Measurements from ENCODE around the gene AKAP6. TPM values are rescaled to one million over a fixed set of nuclear protein-coding genes. Genes with fewer than 3 reads are reported as not detected.

Gene AKAP6
- total RNA-seq, 4 donors from 2014 or later = 2.0 to 11.0 (median 4.2) TPM

DNA sequence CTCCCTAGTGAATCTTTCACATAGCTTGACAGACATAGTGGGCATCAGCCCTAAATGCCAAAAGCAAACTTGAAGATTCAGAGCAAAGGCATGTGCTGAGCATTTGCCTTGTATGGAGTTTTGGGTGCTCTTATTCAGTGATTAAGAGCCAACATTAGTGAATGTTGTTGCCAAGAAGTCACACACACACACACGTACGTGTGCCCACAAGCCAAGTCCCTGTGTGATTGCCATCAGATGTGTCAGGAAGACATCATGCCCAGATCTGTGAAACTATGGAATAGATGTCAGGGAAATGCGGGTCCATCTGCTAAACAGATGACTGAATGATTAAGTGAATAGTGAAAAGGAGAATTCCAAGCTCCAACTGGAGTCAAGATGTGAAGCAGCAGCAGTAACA, 149.0 kb downstream of the AKAP6 start:
- Histone ChIP-seq H3K27me3 (no peaks in the 10 kb centered on the region), H3K36me3 (no peaks in the 10 kb centered on the region), H3K4me1 (peaks cover 40% of the 10 kb centered on the region), H3K9me3 (no peaks in the 10 kb centered on the region), H3K4me3 (no peak overlapping the region), H3K27ac (no peak overlapping the region)
- TF ChIP-seq POLR2A (IDR thresholded peaks at IDR 0.05) (no peak), POLR2AphosphoS5 (IDR thresholded peaks at IDR 0.05) (no peak)
- TF ChIP-seq, protein P1, sequence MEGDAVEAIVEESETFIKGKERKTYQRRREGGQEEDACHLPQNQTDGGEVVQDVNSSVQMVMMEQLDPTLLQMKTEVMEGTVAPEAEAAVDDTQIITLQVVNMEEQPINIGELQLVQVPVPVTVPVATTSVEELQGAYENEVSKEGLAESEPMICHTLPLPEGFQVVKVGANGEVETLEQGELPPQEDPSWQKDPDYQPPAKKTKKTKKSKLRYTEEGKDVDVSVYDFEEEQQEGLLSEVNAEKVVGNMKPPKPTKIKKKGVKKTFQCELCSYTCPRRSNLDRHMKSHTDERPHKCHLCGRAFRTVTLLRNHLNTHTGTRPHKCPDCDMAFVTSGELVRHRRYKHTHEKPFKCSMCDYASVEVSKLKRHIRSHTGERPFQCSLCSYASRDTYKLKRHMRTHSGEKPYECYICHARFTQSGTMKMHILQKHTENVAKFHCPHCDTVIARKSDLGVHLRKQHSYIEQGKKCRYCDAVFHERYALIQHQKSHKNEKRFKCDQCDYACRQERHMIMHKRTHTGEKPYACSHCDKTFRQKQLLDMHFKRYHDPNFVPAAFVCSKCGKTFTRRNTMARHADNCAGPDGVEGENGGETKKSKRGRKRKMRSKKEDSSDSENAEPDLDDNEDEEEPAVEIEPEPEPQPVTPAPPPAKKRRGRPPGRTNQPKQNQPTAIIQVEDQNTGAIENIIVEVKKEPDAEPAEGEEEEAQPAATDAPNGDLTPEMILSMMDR (IDR thresholded peaks at IDR 0.05) = no peak
- DNase-seq (ENCODE audit: low spot score in 2 of 2) = no peak
- WGBS = 32% methylated on average over 3 of the region's 3 CpGs

DNA sequence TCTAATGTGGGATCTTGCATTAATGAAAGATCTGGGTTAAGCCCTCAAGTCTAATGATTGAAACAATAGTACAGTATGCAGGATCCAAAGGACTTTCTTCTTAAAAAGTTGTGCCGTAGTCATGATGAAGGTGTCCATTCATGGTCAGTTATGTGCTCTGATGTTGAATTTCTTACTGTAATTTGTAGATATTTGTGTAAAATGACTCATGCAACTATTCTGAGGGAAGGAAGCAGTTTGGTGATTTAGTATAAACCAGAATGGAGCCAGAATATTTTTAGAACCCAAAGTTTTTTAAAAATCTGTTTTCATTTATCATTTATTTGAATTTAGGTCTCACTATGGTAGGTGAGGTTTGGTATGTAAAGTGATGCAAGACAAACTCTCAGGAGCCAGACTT, 151.2 kb downstream of the AKAP6 start:
- no peak for DNase-seq (ENCODE audit: low spot score in 2 of 2)
- no peaks in the 10 kb centered on the region for H3K27me3 ChIP-seq
- H3K4me3 ChIP-seq = no peak overlapping the region
- 78% methylated on average over 1 of the region's 1 CpG for WGBS
- H3K4me1 ChIP-seq = peaks cover 25% of the 10 kb centered on the region
- no peak overlapping the region for H3K27ac ChIP-seq
- no peaks in the 10 kb centered on the region for H3K36me3 ChIP-seq
- no peaks in the 10 kb centered on the region for H3K9me3 ChIP-seq
- TF ChIP-seq, protein P1 (IDR thresholded peaks at IDR 0.05) = no peak

DNA sequence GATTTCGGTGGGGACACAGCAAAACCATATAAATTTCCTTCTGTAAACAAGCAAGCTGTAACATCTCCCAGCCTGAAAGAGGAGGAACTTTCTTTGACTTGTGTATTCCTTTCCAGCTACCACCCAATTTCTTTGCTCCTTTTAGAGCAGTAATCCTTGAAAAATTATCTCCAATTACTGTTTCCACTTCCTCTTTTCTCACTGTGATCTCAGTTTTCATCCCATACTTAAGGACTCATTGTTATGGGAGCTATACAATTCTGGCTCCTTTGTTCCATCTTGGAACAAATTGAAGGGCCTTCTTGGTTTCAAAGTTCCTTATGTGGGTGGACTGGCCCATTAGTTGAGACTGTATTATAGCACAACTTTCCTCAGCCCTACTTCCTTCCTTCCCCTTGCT, 152.6 kb downstream of the AKAP6 start:
- H3K27ac ChIP-seq = no peak overlapping the region
- H3K27me3 ChIP-seq = no peaks in the 10 kb centered on the region
- H3K9me3 ChIP-seq = no peaks in the 10 kb centered on the region
- H3K4me3 ChIP-seq = no peak overlapping the region
- 0% methylated on average over 1 of the region's 1 CpG for WGBS
- H3K36me3 ChIP-seq = no peaks in the 10 kb centered on the region
- peaks cover 20% of the 10 kb centered on the region for H3K4me1 ChIP-seq
- no peak for DNase-seq (ENCODE audit: low spot score in 2 of 2)
- no peak for TF ChIP-seq POLR2AphosphoS5 (IDR thresholded peaks at IDR 0.05)
- TF ChIP-seq EP300 (IDR thresholded peaks at IDR 0.05) = no peak
- TF ChIP-seq, protein P1 (IDR thresholded peaks at IDR 0.05) = no peak
- TF ChIP-seq POLR2A (IDR thresholded peaks at IDR 0.05) = no peak

DNA sequence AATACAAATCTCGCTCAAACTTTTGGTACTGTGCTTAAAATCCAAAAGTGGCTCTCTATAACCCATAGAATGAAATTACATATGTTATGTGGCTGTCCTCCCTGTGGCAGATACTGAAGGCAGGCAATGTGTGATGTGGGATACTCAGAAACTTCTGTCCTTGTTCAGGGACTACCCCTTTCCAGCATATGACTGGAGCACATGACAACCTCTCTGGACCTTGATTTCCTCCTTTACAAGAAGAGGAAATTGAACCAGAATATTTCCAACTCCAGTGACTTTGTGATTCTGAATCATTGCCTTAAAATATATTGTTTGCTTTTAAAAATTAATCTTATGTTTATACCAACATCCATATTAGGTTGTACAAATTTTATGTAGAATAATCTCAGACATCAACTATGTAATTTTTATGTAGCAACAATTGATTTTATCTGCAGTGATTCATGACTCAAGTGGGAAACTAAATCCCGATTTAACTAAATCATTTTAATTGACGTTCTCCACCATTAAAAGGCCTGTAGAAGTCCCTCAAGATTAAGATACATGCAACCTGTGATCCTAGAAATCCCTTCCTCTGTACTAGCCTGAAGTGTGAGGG, 162.4 kb downstream of the AKAP6 start:
- DNase-seq (ENCODE audit: low spot score in 2 of 2) = no peak
- 64% methylated on average over 3 of the region's 3 CpGs for WGBS
- TF ChIP-seq EP300 (IDR thresholded peaks at IDR 0.05) (no peak), POLR2AphosphoS5 (IDR thresholded peaks at IDR 0.05) (no peak), POLR2A (IDR thresholded peaks at IDR 0.05) (no peak)
- TF ChIP-seq, protein P1 (IDR thresholded peaks at IDR 0.05) = no peak

DNA sequence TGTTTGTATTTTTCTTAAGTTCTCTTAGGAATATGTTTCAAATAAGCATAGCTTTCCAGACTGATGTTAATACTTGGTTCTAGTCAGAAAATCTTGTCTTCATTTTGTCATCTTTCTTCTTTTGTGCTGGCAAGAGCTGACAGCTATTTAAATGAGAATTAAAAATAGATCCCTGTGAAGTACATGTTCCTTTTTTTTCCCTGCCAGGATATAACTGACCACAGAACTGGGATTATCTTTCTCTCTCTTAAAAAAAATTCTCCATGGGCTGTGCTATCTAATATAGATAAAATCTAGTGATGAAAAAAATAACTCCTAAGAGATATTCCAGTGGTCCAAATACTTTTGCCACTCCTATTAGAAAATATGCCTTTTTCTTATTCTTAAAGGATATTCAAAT, 163.4 kb downstream of the AKAP6 start:
- H3K27ac ChIP-seq = no peak overlapping the region
- no peak overlapping the region for H3K4me3 ChIP-seq
- no peaks in the 10 kb centered on the region for H3K9me3 ChIP-seq
- DNase-seq (ENCODE audit: low spot score in 2 of 2) = no peak
- H3K27me3 ChIP-seq = no peaks in the 10 kb centered on the region
- no peaks in the 10 kb centered on the region for H3K4me1 ChIP-seq
- TF ChIP-seq, protein P1 (IDR thresholded peaks at IDR 0.05) = no peak
- TF ChIP-seq EP300 (IDR thresholded peaks at IDR 0.05) (no peak), POLR2A (IDR thresholded peaks at IDR 0.05) (no peak), POLR2AphosphoS5 (IDR thresholded peaks at IDR 0.05) (no peak)
- H3K36me3 ChIP-seq = no peaks in the 10 kb centered on the region

More for the DNA sequence above, 162.4 kb downstream of the AKAP6 start:
- no peaks in the 10 kb centered on the region for H3K9me3 ChIP-seq
- no peaks in the 10 kb centered on the region for H3K27me3 ChIP-seq
- H3K4me1 ChIP-seq = no peaks in the 10 kb centered on the region
- no peak overlapping the region for H3K27ac ChIP-seq
- no peaks in the 10 kb centered on the region for H3K36me3 ChIP-seq
- no peak overlapping the region for H3K4me3 ChIP-seq
